ENCODE data around the gene PEX3.

PEX3 gene

GRCh38 chr6:143539734-143540133, 89.1 kb downstream of the PEX3 start:
- no peak for DNase-seq

DNA sequence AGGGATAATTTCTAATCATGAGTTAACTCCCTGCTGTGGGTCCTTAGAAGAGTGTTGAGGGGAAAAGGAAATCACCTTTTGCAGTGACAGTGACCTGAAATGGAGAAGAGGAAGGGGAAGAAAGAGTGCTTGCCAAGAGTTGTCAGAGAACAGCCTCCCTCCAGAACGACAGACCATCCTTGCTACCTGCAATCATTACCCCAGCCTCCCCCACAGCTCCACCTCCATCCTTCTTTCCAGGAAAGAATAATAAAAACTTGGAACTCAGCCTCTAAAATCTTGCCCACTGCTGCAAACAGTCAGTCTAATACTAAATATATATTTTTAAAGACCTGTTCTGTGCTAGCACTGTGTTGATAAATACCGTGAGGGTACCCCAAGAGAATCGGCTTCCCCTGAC, 89.6 kb downstream of the PEX3 start:
- no peak for DNase-seq
